Stimulated activated naive CD4-positive, alpha-beta T cell treated with Interleukin-2 at 50 U/mL for 16 hours (primary cell): ENCODE data around the gene COX10.
"Not testable (repeated sequence)": the region's sequence is repeated elsewhere in the genome, so short reads cannot be mapped to it uniquely, and the experiment has no call there.

Experiments
- DNase-seq: peaks from one replicate; lab custom pipeline; 2025; lab: John Stamatoyannopoulos, UW

Gene COX10

DNA sequence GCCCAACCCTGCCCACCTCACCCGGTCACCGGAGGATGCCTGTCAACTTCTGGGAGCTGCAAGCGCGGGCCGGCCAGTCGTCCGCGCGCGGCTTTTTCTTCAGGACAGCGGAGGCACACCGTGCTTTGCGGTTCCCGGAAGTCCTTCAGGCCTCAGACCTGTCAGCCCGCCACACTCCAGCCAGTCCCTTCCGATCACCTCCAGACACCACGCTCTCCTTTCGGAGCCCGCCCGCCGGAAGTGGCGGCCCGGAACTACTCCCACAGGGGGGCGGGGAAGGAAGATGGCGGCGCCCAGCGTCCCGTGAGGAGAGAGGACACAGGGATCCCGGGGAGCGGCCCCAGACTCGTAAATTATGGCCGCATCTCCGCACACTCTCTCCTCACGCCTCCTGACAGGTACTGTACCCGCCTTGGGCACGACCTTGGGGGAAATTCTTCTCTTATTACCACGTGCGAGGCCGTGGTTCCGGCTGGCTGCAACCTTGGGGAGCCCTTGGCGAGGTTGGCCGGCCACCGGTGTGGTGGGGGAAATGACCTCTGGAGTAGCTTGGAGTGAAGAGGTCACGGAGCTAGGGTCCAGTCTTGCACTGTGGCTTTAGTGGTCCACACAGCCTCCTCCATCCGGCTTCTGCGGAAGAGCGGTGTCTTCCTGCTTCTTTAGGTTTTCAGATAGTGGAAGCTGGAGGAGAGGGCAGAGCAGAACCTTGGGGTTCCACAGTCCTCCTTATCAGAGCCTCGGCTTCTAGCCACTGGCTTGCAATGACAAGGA lies at the start of gene COX10:
COX10 (plus strand) TSS at position 254 of the 771 bp plus-strand sequence; CDS start at position 356, 102 bp downstream.
- peak; percentile 81 for DNase-seq

DNA sequence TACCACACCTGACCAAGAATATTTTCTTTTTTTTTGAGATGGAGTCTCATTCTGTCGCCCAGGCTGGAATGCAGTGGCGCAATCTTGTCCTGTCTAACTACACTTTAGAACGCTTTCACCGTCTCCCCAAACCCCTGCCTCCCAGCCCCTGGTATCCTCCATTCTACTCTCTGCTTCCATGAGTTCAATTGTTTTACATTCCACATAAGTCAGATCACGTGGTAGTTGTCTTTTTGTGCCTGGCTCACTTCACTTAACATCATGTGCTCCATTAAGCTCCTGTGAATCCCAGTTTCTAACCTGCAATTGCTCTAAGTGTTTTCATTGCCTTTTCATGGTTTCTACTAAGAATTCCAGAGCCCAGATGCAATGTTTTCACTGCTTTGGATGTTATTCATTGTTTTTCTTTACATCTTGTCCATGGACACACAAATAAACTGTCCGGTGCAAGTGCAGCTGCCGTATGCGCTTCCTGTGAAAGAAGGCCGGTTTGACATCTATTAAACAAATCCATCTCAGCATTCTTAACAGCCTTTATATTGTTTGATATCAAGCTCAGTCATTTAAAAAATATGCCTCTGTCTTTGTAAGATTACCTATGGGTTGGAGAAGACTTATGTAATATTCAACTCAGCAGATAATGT lies 47.5 kb upstream of the COX10 start:
- DNase-seq: not testable (repeated sequence)

DNA sequence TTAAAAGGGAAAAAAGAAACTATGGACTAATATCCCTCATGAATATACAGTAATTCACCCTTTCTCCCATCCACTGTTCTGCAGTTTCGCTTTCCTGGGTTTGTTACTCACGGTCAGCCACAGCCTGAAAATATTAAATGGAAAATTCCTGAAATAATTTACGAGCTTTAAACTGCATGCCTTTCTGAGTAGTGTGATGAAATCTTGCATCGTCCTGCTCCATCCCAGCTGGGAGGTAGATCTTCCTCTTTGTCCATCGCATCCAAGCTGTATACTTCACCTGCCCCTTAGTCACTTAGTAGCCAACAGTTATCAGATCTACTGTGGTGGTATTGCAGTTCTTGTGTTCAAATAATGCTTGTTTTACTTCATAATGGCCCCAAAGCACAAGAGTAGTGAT lies 39.5 kb upstream of the COX10 start:
- not testable (repeated sequence) for DNase-seq

DNA sequence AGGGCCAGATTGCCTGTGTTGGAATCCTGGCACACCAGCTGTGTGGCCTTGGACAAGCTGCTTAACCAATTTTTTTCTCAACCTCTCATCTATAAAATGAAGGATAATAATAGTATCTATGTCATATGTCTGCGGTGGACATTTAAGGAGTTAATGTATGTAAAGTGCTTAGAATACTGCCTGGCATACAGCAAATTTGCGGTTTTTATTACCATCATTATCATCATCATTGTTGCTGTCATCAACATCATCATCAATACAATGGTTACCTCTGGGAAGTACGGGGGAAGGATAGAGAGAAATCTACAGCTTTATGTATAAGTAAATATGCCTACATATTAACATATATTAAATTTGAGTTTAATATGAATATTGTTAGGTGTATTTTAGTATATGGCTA lies 37.1 kb upstream of the COX10 start:
- DNase-seq: no peak

DNA sequence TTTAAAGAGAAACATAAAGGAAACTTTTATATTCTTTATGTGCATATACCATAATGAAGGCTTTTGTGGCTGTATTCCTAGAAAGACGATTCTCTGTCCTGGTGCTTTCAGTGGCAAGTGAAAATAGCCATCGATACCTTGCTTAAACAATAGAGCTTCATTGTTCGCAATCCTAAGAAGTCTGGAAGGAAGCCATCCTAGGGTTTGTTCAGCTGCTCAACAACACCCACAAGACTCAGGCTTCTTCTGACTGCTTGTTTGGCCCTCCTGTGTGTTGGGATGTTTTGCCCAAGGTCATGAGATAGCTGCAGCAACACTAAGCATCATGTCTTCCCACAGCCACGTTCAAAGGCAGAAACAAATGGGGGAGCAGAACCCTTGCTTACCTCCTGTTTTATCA lies 36.1 kb upstream of the COX10 start:
- DNase-seq: no peak

DNA sequence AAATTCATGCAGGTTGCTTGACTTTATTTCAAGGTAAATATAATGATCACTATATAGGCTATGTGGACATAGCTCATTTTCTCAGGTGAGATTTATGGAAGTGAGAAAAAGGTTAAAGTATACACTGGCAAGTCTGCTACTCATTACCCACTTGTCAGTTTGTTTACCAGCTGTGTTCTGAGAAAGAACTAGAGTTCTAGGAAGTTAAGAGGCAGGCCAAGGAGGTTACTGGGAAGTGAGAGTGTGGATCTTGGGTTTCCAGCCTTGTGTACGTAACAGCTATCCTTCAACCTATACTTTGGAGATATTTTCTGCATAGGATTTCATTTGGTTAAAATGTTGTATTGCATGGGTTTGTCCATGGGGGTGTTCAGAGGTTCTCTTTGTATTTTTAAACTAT lies 31.9 kb upstream of the COX10 start:
- DNase-seq: no peak

DNA sequence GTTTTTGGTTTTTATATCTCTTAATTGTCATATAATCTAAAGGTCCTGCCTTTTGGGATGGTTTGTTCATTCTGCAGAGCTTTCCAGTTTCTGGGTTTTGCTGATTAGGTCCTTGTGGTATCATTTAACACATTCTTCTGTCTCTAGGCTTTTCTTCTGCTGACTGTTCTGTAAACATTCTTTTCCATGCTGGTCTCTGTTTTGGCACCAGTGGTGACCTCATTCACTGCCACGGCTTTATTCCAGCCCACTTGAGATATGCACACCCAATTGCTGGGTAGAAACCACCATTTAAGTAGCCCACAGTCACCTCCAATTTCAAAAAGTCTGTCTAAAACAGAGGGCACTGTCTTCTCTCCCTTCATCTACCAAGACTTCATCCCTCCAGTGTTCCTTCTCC lies 31.1 kb upstream of the COX10 start:
- no peak for DNase-seq

DNA sequence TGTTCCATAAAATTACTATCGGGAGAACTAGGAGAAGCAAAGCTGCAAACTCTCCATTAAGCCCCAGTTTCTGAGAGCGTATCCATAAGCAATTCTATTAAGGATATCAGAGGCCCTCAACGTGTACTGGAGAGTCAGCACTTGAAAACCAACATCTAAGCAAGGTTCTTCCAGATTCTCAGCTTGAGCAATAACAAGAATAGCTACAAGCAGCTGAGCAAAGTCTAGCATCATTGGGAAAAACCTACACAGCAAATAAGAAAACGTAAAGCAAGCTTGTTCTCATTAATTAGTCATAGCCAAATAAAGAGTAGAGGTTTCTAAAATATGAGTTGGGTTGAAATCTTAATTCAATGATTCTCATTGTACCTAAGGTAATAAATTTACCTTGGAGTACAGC lies 26.9 kb upstream of the COX10 start:
- no peak for DNase-seq

DNA sequence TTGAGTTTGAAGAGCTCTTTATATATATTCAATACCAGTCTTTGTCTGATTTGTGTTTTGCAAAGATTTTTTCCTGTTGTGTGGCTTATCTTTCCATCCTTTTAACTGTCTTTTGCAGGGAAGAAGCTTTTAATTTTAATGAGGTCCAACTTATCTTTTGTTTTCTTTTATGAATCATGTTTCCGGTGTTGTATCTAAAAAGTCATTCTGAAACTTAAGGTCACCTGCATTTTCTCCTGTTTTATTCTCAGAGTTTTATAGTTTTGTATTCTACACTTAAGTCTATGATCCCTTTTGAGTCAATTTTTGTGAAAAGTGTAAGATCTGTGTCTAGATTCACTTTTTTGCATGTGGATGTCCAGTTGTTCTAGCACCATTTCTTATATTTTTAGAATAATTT lies 24.6 kb upstream of the COX10 start:
- no peak for DNase-seq

DNA sequence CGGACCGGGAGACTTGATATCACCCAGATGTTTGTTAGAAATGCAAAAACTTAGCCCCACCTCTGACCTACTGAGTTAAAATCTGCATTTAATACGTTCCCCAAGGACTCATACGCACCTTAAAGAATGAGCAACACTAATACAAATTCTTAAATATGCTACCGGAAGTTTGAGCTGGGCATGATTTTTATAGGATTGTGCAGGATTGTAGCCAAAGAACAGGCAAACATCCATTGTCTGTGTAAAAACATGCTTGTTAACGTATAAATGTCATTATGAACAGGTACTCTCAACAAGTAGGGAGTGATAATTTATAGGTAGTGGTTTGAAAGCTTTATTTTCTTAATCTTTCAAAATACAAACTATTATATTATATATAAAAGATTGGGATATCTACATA lies 22.3 kb upstream of the COX10 start:
- no peak for DNase-seq

DNA sequence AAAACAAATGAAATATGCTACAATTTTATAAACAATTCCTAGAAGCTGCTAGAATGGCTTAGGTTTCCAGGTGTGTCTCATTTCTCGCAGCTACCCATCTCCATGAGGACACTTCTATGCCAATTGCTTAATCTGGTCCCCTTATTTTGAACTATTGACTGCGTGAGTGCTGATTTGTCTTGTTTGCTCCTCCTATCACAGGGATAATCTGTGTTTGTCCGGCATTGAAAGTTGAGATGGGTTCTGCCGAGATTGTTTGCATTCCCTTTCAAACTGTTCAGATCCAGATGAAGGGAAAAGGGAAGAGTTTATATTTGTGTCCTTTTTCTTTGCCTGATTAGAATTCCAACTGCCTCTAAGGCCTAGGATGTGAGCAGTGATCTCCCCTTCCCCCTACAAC lies 21.7 kb upstream of the COX10 start:
- DNase-seq: no peak

DNA sequence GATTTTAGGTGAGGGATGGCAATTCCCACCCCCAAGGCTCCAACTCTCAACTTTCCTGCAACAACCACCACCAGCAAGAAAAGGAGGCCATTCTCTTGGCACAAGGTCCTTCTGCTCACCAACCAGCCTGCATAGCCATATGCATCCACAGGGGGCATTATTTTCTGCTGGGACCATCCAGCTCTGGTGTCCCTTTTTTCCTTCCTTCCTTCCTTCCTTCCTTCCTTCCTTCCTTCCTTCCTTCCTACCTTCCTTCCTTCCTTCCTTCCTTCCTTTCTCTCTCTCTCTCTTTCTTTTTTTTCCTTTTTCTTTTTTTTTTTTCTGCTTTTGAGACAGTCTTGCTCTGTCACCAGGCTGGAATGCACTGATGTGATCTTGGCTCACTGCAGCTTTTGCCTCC lies 21.1 kb upstream of the COX10 start:
- DNase-seq: no peak

DNA sequence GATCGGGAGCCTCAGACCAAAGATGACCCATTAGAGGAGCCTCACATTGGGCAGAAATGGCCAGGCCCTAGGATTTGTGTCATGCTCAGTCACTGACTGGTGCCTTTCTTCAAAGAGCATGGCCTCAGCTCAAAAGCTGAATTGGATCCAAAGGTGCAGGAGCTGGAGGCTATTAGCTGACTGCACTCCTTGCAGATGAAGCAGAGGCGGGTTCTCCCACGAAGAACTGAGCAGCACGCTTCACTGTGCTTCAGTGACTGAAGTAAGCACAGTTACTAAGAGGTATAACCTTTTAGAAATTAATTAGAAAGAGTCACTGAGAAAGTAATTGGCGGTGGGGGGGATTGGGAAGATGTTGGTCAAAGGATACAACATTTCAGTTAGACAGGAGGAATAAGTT lies 18.7 kb upstream of the COX10 start:
- no peak for DNase-seq

DNA sequence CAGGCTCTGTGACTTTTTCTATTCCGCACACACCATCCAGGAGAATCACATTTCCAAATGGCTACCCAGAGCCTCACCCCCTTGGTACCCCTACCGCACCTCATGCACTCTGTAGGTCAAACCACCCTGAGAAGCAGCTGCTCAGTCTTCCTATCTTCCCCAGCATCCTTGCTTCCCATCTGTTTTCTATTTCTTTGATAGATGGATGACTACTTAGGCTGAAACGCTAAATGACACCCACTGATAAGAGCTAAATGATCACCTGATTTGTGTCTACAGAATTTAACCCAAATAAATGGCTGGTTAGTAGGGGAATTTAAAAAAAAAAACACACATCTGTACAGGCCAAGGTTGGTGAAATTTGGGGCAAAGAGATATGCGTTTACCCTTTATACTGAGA lies 17.6 kb upstream of the COX10 start:
- DNase-seq: no peak

DNA sequence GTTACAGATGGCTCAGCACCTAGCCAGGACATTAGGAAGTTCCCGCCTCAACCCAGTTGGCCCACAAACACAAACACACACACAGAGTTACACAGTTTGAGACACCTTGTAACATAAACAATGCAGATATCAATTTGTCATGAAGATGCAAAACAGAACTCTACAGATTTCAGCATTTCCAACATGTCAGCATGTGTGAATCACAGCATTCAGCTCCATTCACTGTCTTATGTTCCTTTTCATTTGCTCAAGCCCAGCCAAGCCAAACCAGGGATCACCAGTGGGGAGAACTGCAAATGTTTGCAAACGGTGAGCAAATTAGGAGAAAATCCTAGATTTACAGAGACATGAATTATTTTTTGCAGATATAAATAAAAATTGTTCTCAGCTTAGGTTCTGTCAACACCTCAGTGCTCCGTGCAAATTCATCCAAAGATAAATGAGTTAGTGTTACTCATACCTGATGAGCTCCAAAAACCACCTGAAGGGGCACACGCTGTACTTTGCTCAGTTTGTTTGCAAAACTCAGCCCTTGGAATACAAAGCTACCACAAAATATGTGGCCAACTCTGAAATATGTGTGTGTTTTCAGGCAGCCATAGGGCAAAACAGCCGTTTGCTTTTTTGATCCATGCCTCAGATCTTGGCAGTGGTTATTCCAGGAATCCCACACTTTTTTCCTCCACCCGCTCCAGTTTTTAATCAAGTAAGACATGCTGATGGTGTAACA lies 16.3 kb upstream of the COX10 start:
- DNase-seq: no peak

DNA sequence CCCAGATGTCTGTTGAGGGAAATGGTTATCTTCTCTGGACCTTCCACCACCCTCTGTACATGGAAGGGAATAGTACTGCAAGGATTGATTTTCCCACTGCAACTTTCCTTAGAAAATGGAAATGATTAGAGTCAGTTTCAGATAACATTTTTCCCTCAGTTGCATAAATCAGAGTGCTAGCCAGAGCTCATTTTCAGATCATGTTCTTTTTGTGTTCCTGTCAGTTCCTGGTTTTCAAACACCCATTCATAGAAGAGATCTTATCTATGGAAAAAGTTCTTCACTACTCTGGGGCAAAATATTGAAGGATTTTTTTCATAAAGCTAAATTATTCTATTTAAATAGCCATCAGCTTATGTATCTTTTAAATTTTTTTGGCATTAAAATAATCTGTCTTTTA lies 11.7 kb upstream of the COX10 start:
- no peak for DNase-seq

DNA sequence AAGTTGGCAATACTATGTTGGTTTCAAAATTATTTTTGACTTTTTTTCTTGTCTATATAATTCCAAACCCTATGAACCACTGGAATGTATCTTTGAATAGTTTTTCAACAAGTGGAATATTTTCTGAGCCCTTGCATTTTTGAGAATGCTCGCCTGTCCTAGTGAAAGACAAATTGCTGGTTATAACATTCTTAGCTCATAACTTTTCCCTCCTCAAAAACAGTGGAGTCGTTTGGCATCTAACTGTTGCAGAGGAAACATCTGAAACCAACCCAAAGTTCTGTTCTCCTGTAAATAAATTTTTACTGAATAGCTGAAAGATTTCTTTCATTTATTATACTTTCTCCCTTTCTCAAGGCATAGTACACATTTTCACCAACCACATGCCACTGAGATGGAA lies 11.3 kb upstream of the COX10 start:
- no peak for DNase-seq

DNA sequence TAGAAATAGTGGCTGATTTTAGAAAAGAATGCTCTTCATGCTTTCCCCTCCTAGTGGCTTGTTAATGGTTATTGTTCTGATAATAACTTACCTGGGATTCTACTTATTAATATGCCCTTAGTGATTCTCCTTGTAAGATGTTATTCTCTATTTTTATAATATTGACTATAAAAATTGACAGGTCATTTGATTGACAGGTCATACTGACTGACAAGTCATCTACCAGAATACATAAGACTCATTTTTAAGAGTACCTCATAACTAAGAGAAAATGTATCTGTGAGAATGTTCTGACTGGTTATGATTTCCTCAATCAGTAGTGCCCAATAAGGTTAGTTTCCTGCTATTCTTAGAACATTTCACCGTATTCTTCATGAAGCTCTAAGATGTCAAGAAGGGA lies 8.6 kb upstream of the COX10 start:
- DNase-seq: no peak

DNA sequence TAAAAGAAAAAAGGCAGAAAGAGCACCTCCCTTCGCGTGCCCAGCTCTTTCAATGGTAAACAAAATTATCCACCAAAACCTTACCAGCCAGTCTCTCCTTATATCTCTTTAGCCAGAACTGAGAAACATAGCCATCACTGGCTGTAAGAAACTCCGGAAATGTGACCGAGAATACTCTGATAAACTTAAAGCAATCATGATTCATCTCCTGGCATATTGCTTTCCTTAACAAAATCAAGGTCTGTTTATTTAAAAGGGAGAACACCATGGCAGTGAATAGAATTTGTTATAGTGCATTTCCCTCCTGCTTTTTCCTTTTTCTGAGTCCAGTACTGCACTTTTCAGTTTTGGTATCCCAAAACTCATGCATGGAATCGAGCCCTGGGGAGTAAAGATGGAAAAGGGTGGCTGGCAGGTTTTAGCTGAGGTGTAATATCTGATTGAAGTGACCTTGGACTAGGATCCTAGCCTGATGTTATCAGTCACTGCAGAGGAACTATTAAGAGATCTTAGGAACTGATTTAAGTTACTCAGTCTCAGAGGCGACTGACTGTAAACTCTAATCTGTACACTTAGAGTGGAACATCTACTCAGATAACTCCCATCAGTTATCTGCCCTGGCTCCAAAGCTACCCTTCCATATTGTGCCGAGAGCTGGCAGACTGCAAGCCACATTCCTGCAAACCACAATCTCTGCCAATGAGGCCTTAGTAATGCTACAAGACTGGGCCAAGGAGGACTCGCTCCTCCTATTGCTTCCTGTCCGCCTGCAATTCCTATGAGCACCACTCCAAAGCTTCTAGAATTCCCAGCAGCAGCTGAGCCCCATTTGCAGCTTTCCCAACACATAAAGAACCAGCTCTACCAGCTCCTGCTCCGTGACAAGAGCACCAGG lies 7.4 kb upstream of the COX10 start:
- DNase-seq: no peak

DNA sequence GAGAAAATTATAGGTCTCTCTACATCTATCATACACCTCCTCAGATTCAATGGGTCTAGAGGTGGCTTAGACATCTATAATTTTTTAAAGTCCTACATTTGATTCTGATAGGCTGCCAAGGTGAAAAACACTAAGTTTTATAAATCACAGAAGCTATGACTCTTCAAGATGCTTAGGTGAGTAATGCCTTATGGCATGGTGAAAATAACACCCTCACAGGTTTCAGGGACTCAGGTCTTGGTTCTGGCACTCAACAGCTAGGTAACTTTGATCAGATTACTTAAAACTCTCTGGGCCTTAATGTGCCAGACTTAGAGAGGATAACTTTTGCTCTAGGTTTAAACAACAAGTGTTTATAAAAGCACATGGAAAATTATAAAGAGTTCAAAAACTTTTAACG lies 2.0 kb upstream of the COX10 start:
- DNase-seq: no peak

DNA sequence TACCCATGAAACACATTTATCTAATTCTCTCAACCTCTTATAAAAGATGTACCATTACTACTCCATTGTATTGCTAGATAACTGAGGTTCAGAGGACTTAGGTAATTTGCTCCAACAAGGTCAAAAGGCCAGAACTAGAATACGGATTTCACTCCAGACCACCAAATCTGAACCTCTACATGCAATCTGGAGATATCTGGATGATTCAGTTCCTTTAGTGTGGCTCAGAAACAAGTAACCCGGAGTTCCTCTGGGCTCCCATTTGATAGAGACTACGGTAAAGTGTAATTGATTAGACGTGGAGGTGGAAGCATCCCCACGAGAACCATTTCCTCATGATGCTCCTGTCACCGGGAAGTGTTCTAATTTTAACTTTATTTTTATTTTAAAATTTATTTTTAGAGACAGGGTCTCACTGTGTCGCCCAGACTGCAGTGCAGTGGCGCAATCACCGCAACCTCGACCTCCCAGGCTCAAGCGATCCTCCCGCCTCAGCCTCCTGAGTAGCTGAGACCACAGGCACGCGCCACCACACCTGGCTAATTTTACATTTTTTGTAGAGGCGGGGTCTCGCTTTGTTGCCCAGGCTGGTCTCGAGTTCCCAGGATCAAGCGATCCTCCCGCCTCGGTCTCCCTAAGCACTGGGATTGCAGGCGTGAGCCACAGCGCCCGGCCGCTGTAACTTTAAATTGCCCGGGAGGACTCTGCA lies 608 bp upstream of the COX10 start:
- DNase-seq: no peak
